Esophagus (tissue), 2 donors: Measurements from ENCODE around the gene E2F2. TPM values are rescaled to one million over a fixed set of nuclear protein-coding genes. Genes with fewer than 3 reads are reported as not detected.
A peak's percentile ranks its signal among the peaks of the same experiment; 100 is the strongest.

Experiments
- H3K27ac ChIP-seq, 2 donors: one replicate each; pipeline ENCODE4 v1.5.1; 2013; ENCODE audit warnings: low read depth in 2 of 2, mild to moderate bottlenecking in 2 of 2, inconsistent platforms in 1 of 2, low read length in 1 of 2, moderate library complexity in 1 of 2
- H3K27me3 ChIP-seq, 2 donors: one replicate each; pipeline ENCODE4 v1.6.1; 2013; ENCODE audit warnings: low read length in 2 of 2, control low read depth in 1 of 2, mild to moderate bottlenecking in 1 of 2; ENCODE audit not compliant: insufficient read depth in 2 of 2, control insufficient read depth in 1 of 2
- H3K36me3 ChIP-seq, 2 donors: one replicate each; pipeline ENCODE4 v1.6.1; 2013; ENCODE audit warnings: low read length in 1 of 2; ENCODE audit not compliant: control insufficient read depth in 2 of 2, insufficient read depth in 2 of 2
- H3K4me1 ChIP-seq, 2 donors: one replicate each; pipeline ENCODE4 v1.6.1; 2013; ENCODE audit warnings: low read length in 1 of 2; ENCODE audit not compliant: control insufficient read depth in 2 of 2, insufficient read depth in 2 of 2
- H3K4me3 ChIP-seq, 2 donors: one replicate each; pipeline ENCODE4 v1.5.1; 2013; ENCODE audit warnings: low read length in 2 of 2, mild to moderate bottlenecking in 2 of 2, low read depth in 1 of 2, moderate library complexity in 1 of 2
- H3K9me3 ChIP-seq, 2 donors: one replicate each; pipeline ENCODE4 v1.6.1; 2013; ENCODE audit warnings: mild to moderate bottlenecking in 2 of 2, low read depth in 1 of 2, low read length in 1 of 2, moderate library complexity in 1 of 2; ENCODE audit not compliant: control insufficient read depth in 2 of 2, insufficient read depth in 1 of 2
- WGBS, 2 donors: extraction: QIAGEN DNeasy Blood & Tissue Kit; methylation state at CpG; one replicate each; pipeline ENCODE4 v1.1.7; 2013; 5-methylcytosine and 5-hydroxymethylcytosine counted together
- polyA plus RNA-seq, 2 donors: library from polyadenylated mRNA; stranded (reverse); fragments of 200-250 nt; gene quantifications; one replicate each; pipeline ENCODE4 v1.2.3, GENCODE V29; 2013
- donor health status: healthy with polysubstance abuse.
- donor health status: Bipolar disorder and iron deficiency.

The E2F2 gene, protein sequence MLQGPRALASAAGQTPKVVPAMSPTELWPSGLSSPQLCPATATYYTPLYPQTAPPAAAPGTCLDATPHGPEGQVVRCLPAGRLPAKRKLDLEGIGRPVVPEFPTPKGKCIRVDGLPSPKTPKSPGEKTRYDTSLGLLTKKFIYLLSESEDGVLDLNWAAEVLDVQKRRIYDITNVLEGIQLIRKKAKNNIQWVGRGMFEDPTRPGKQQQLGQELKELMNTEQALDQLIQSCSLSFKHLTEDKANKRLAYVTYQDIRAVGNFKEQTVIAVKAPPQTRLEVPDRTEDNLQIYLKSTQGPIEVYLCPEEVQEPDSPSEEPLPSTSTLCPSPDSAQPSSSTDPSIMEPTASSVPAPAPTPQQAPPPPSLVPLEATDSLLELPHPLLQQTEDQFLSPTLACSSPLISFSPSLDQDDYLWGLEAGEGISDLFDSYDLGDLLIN
- polyA plus RNA-seq, result 1 to 10 TPM; 5.4 to 7.4 TPM

- no peaks in the 10 kb centered on the region for H3K9me3 ChIP-seq
- H3K27me3 ChIP-seq, result no peaks in the 10 kb centered on the region
- peak within 1 kb of the TSS; percentile 92 to 93 for H3K27ac ChIP-seq
- no peaks in the 10 kb centered on the region for H3K36me3 ChIP-seq
- H3K4me1 ChIP-seq, result peaks cover 2 to 22% of the 10 kb centered on the region in 2 donors
- H3K4me3 ChIP-seq, result peak within 1 kb of the TSS; percentile 60 to 67
- WGBS, 2 donors, result 0% methylated on average over 51 to 85 of the region's 85 CpGs
Observed at GRCh38 chr1:23530747-23531561, at the start of gene E2F2. Gene E2F2 (minus strand): TSS chr1:23531233. CDS start chr1:23530793, 440 bp downstream.

DNA sequence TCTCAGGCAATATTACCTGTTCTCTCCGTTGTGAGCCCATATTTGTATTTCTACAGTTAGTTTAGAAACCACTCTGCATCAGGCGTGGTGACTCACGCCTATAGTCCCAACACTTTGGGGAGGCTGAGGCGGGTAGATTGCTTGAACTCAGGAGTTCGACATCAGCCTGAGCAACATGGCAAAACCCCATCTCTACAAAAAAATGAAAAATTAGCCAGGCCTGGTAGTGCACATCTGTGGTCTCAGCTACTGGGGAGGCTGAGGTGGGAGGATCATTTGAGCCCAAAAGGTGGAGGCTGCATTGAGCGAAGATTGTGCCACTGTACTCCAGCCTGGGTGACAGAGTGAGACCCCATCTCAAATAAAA is 47.9 kb upstream of the E2F2 start:
- Histone ChIP-seq H3K27ac (no peak overlapping the region), H3K4me3 (no peak overlapping the region), H3K9me3 (no peaks in the 10 kb centered on the region), H3K36me3 (no peaks in the 10 kb centered on the region), H3K27me3 (no peaks in the 10 kb centered on the region), H3K4me1 (peaks cover 0 to 2% of the 10 kb centered on the region in 2 donors)
- 86 to 88% methylated on average over 6 of the region's 6 CpGs for WGBS, 2 donors

DNA sequence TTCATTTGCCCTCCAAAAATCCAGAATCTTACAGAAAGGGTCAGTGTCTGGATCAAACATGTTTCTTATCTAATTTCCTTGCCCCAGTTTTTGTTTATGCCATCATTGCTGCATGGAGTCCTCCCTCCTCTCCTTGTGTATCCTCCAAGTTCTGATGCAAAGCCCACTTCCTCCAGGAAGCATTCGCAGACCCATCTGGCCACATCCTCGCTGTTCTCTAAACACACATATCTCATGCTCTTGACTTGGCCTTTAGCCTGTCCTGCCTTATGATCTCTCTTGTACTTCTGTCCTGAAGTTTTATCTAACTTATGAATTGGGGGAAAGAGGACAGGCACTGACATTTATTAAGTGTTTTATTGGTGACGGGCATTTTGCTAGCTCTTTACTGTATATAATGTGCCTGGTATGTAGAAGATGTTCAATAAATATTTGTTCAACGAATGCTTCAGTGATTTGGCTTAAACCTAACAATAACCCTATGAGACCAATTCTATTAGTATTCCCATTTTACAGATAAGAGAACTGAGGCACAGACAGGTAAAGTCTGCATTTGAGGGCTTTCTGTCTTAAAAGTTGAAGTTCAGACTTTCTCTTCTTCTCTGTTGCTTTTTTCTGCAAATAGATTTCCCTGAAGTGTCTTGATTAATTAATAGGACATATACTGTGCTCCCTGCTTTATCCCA is 47.4 kb upstream of the E2F2 start:
- no peak overlapping the region for H3K4me3 ChIP-seq
- WGBS, 2 donors, result 78 to 80% methylated on average over 4 of the region's 4 CpGs
- H3K4me1 ChIP-seq, result peaks cover 0 to 2% of the 10 kb centered on the region in 2 donors
- H3K9me3 ChIP-seq, result no peaks in the 10 kb centered on the region
- H3K36me3 ChIP-seq, result no peaks in the 10 kb centered on the region
- H3K27ac ChIP-seq, result no peak overlapping the region
- H3K27me3 ChIP-seq, result no peaks in the 10 kb centered on the region

- Histone ChIP-seq H3K9me3 (no peaks in the 10 kb centered on the region), H3K4me3 (no peak overlapping the region), H3K27ac (peak overlapping the region; percentile 61 to 68), H3K4me1 (peaks cover 0 to 2% of the 10 kb centered on the region in 2 donors), H3K36me3 (no peaks in the 10 kb centered on the region), H3K27me3 (no peaks in the 10 kb centered on the region)
- 27 to 44% methylated on average over 11 of the region's 11 CpGs for WGBS, 2 donors
Observed at GRCh38 chr1:23577056-23578004, 46.3 kb upstream of the E2F2 start.

- Histone ChIP-seq H3K36me3 (no peaks in the 10 kb centered on the region), H3K27ac (peak overlapping the region; percentile 61 to 68), H3K9me3 (no peaks in the 10 kb centered on the region), H3K4me1 (peaks cover 0 to 2% of the 10 kb centered on the region in 2 donors), H3K27me3 (no peaks in the 10 kb centered on the region), H3K4me3 (no peak overlapping the region)
- 81 to 84% methylated on average over 7 of the region's 7 CpGs for WGBS, 2 donors
Observed at GRCh38 chr1:23576338-23577055, 45.5 kb upstream of the E2F2 start.

- peaks cover 0 to 2% of the 10 kb centered on the region in 2 donors for H3K4me1 ChIP-seq
- 73 to 88% methylated on average over 5 of the region's 5 CpGs for WGBS, 2 donors
Observed at GRCh38 chr1:23575226-23575810, 44.3 kb upstream of the E2F2 start.

GRCh38 chr1:23574265-23574754 is 43.3 kb upstream of the E2F2 start:
- no peaks in the 10 kb centered on the region for H3K9me3 ChIP-seq
- WGBS, 2 donors, result 90 to 94% methylated on average over 2 of the region's 2 CpGs
- no peaks in the 10 kb centered on the region for H3K27me3 ChIP-seq
- no peak overlapping the region for H3K4me3 ChIP-seq
- H3K4me1 ChIP-seq, result peaks cover 0 to 2% of the 10 kb centered on the region in 2 donors
- no peak overlapping the region for H3K27ac ChIP-seq
- no peaks in the 10 kb centered on the region for H3K36me3 ChIP-seq

More at GRCh38 chr1:23575226-23575810, 44.3 kb upstream of the E2F2 start:
- Histone ChIP-seq H3K36me3 (no peaks in the 10 kb centered on the region), H3K27ac (peak overlapping the region in 1 of 2 donors; percentile 8), H3K9me3 (no peaks in the 10 kb centered on the region), H3K4me3 (no peak overlapping the region), H3K27me3 (no peaks in the 10 kb centered on the region)

GRCh38 chr1:23573574-23574182 is 42.6 kb upstream of the E2F2 start:
- H3K27me3 ChIP-seq, result no peaks in the 10 kb centered on the region
- no peak overlapping the region for H3K27ac ChIP-seq
- WGBS, 2 donors, result 69 to 74% methylated on average over 4 of the region's 4 CpGs
- no peak overlapping the region for H3K4me3 ChIP-seq
- peaks cover 0 to 2% of the 10 kb centered on the region in 2 donors for H3K4me1 ChIP-seq
- no peaks in the 10 kb centered on the region for H3K36me3 ChIP-seq
- no peaks in the 10 kb centered on the region for H3K9me3 ChIP-seq
